HEK293 (cell line): ENCODE results near the gene C5.

Source experiments
- SP2 ChIP-seq: fragments of 450-650 bp; formaldehyde crosslinking; IDR thresholded peaks from 2 replicates; pipeline ENCODE4 v1.5.1; 2016; ENCODE audit warnings: missing biosample characterization, missing genetic modification characterization
- ZNF561 ChIP-seq: fragments of 450-650 bp; IDR thresholded peaks from 2 replicates; pipeline ENCODE4 v1.5.1; 2018; ENCODE audit warnings: missing biosample characterization, missing genetic modification characterization, borderline replicate concordance
- ZNF777 ChIP-seq: fragments of 450-650 bp; formaldehyde crosslinking; IDR thresholded peaks from 2 replicates; pipeline ENCODE4 v1.5.1; 2017; ENCODE audit warnings: missing biosample characterization, missing genetic modification characterization, borderline replicate concordance
- TF ChIP-seq, protein P1 (sequence below): fragments of 450-650 bp; formaldehyde crosslinking; IDR thresholded peaks from 2 replicates; pipeline ENCODE4 v1.5.1; 2016; ENCODE audit warnings: missing biosample characterization, missing genetic modification characterization
- TF ChIP-seq, protein P2 (sequence below): fragments of 450-650 bp; formaldehyde crosslinking; IDR thresholded peaks from 2 replicates; pipeline ENCODE4 v1.5.1; 2016; ENCODE audit warnings: missing biosample characterization, missing genetic modification characterization
- TF ChIP-seq, protein P3 (sequence below): fragments of 450-650 bp; formaldehyde crosslinking; IDR thresholded peaks from 2 replicates; pipeline ENCODE4 v1.5.1; 2016; ENCODE audit warnings: missing biosample characterization, missing genetic modification characterization, low read depth

DNA sequence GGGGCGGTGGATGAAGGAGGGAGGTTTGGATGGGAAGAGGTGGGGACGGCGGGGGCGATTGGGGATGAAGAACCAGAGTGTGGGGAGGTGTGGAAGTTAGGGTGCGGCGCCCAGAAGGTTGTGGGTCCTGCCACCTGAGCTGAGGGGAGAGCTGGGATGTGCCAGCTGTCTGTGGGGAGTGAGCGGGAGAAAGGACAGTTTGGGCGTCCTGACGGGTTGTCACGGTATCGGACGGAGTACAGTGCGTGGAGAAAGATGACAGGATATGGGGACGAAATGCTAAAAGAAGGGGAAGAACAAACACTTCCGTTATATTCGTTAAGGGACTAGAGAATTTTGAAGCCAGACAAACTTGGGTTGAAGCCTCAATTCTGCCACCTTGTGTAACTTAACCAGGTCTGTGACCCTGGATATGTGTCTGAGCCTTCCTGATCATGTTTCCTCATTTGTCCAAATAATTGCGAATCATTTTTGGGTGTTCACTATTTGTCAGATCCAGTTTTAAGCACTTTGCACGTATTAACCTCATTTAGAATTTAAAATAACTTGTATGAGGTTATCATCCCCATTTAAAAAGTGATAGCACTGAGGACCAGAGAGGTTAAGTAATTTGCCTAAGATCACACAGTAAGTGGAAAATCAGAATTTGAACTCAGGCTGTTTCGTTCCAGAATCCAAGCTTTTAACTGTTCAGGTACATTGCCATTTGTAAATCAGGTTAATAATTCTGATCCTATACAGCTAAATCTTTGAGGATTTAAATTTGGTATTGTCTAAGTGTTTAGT lies 25.4 kb upstream of the C5 start:
- no peak for TF ChIP-seq ZNF561 (tag by site-specific recombination)
- TF ChIP-seq, protein P1, sequence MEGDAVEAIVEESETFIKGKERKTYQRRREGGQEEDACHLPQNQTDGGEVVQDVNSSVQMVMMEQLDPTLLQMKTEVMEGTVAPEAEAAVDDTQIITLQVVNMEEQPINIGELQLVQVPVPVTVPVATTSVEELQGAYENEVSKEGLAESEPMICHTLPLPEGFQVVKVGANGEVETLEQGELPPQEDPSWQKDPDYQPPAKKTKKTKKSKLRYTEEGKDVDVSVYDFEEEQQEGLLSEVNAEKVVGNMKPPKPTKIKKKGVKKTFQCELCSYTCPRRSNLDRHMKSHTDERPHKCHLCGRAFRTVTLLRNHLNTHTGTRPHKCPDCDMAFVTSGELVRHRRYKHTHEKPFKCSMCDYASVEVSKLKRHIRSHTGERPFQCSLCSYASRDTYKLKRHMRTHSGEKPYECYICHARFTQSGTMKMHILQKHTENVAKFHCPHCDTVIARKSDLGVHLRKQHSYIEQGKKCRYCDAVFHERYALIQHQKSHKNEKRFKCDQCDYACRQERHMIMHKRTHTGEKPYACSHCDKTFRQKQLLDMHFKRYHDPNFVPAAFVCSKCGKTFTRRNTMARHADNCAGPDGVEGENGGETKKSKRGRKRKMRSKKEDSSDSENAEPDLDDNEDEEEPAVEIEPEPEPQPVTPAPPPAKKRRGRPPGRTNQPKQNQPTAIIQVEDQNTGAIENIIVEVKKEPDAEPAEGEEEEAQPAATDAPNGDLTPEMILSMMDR (tag by site-specific recombination), result no peak; the same call in 1 of the 2 replicates
- TF ChIP-seq, protein P2, sequence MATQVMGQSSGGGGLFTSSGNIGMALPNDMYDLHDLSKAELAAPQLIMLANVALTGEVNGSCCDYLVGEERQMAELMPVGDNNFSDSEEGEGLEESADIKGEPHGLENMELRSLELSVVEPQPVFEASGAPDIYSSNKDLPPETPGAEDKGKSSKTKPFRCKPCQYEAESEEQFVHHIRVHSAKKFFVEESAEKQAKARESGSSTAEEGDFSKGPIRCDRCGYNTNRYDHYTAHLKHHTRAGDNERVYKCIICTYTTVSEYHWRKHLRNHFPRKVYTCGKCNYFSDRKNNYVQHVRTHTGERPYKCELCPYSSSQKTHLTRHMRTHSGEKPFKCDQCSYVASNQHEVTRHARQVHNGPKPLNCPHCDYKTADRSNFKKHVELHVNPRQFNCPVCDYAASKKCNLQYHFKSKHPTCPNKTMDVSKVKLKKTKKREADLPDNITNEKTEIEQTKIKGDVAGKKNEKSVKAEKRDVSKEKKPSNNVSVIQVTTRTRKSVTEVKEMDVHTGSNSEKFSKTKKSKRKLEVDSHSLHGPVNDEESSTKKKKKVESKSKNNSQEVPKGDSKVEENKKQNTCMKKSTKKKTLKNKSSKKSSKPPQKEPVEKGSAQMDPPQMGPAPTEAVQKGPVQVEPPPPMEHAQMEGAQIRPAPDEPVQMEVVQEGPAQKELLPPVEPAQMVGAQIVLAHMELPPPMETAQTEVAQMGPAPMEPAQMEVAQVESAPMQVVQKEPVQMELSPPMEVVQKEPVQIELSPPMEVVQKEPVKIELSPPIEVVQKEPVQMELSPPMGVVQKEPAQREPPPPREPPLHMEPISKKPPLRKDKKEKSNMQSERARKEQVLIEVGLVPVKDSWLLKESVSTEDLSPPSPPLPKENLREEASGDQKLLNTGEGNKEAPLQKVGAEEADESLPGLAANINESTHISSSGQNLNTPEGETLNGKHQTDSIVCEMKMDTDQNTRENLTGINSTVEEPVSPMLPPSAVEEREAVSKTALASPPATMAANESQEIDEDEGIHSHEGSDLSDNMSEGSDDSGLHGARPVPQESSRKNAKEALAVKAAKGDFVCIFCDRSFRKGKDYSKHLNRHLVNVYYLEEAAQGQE (tag by site-specific recombination), result no peak; the same call in 1 of the 2 replicates
- TF ChIP-seq ZNF777 (tag by site-specific recombination), result no peak
- TF ChIP-seq, protein P3, sequence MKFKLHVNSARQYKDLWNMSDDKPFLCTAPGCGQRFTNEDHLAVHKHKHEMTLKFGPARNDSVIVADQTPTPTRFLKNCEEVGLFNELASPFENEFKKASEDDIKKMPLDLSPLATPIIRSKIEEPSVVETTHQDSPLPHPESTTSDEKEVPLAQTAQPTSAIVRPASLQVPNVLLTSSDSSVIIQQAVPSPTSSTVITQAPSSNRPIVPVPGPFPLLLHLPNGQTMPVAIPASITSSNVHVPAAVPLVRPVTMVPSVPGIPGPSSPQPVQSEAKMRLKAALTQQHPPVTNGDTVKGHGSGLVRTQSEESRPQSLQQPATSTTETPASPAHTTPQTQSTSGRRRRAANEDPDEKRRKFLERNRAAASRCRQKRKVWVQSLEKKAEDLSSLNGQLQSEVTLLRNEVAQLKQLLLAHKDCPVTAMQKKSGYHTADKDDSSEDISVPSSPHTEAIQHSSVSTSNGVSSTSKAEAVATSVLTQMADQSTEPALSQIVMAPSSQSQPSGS (tag by site-specific recombination), result no peak
- TF ChIP-seq SP2, result no peak
